HG03460 (cell line): ENCODE data around the gene C15orf61.

ENCODE experiments used
- ATAC-seq: cut with Tn5 transposase; IDR thresholded peaks from one replicate; pipeline ENCODE4 v1.9.1; 2021; ENCODE audit not compliant: unreplicated experiment

The C15orf61 gene

DNA sequence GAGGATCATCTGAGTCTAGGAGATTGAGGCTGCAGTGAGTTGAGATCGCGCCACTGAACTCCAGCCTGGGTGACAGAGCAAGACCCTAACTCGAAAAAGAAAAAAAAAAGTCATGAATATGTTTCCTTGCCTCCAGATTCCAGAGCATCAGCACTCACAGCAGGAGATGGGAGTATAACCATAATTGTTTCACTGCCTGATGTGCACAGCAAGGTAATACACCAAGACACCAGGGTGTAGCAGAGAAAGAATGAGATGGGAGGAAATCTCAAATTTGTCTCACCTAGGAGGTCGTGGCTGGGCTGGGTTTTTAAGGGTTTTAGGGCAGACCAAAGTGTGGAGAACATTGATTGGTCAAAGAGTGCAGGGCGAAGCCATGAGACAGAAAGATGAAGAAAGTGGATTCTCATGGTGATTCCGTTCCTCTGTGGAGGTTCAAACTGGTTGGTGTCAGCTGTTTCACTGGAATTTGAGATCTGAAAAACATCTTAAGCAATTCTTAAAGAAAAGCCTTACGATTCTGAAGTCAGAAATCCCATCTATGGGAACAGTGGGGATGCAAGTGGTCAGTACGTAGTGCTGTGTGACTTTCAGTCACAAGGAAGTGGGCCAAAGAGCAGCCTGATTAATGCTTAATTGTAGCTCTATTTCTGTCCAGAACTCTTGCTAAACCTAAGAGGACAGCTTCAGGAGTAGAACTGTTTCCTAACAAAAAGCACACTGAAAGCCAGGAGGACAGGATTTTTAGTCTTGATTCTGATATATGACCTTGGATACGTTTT lies 7.8 kb upstream of the C15orf61 start:
- ATAC-seq, result no peak

DNA sequence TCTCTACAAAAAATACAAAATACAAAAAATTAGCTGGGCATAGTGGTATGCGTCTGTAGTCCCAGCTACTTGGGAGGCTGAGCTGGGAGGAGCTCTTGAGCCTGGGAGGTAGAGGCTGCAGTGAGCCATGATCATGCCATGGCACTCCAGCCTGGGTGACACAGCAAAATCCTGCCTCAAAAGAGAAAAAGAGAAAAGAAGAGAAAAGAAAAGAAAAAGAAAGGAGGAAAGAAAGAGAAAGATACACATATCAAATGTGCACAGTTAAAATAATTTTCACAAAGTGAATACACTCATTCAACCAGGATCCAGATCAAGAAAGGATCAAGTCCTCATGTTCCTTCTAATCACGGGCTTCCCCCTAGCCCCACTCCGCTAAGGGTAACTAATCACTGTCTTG lies 5.8 kb upstream of the C15orf61 start:
- ATAC-seq, result no peak

DNA sequence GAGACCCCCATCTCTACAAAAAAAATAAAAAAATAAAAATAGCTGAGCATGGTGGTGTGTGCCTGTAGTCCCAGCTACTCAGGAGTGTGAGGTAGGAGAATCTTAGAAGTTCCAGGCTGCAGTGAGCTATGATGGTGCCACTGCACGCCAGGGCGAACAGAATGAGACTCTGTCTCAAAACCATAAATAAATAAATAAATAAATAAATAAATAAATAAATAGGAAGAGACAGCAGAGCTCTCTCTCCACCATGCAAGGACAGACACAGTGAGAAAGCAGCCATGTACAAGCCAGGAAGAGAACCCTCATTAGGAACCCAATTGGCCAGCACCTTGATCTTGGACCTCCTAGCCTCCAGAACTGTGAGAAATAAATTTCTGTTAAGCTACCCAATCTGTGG lies 5.4 kb upstream of the C15orf61 start:
- no peak for ATAC-seq

DNA sequence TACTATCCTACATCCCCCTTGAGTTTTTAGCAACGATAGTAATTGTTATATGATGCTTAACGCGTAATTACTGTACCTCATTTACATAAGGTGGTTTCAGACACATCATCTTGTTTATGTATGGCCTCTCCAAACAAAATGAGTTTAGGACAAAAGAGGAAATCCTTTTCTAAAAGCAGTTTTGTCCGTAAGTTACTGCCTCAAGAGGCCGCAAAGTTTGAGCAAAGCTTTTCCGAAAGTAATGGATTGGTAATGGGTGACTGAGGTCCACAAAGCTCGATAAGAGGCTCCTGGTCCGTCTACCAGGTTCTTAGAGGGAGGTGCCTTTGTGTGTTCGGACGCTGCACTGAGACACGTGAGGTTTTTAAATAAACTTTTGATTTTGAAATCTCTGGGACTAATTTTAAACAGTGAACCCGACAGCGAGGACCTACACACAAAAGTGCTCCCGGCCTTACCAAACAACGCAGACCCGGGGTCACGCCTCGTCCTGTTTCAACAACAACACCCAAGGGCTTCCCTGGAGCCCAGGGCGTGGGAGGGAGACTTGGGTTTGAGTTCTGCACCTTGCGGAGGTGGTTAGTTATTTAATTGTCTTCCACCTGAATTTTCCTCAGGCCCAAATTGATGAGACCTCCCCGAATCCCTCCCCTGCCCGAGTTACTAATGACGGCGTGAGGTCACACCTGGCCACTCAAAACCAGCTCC lies 456 bp upstream of the C15orf61 start:
- ATAC-seq, result peak; percentile 5

DNA sequence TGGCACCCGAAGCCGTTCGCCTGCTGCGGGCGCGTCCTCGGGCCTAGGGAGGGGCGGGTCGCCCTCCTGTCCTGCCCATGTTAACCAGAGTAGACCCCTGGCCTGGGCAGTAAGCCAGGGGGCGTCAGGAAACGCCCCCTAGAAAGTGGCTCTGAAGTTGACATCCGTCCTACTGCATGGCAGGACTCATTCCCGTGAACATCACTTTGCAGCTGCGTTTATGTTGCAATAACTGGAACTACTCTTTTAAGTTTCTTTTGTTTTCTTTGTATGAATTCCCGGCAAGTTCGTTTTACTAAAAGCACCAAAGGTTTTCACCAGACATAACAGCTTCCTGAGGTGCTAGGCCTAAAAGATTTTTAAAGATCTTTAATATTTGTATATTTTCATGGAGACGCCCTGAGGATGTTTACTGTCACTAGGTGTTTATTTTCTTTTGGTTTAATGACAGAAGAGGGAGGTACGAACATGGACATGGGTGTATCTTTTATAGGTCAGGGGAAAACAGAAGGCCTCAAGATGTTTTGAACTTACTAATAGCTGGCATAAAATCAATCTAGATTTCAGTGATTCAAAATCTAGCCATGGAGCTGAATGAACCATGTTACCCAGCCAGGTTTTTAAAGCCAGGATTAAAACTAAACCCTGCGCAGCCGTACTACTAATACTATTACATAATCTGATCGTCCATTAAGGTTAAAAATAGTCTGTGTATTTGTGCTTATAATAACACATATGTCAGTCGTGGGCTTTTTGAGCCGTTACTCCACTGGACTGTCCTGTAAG lies 1.0 kb downstream of the C15orf61 start:
- ATAC-seq, result no peak

DNA sequence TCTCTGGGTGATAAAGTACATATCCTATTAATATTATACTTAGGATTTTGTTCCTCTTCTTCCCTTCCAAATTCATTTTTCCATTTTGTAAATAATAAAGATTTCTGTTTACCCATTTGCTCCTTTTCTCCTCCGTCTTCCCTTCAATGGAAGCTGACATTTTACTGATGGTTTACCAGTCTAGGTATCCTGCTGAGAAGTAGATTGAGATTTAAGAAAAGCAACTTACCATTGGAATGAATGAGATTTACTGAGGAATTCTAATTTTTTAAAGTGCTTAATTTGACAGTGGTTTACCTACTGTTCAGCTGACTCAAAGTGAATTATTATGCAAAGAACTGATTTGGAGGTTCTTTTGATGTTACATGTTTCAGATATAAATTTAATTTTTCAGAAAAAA lies 2.4 kb downstream of the C15orf61 start:
- no peak for ATAC-seq

DNA sequence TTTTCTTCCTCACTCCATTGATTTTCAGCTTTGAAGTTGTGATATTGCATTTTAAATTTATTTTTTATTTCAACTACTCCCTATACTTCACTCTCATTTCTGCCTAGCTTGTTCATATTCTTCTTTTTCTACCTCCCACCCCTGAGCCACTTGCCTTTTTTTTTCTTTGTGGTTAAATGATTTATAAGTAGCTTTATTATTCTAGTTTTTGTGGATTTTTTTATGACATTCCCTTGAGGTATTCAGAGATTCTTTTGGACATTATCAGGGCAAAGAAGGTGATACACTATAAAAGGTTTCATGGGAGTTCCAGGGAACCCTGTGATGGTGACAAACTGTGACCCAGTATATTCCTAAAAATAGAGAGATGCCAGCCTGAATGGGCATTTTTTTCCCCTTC lies 3.3 kb downstream of the C15orf61 start:
- no peak for ATAC-seq

DNA sequence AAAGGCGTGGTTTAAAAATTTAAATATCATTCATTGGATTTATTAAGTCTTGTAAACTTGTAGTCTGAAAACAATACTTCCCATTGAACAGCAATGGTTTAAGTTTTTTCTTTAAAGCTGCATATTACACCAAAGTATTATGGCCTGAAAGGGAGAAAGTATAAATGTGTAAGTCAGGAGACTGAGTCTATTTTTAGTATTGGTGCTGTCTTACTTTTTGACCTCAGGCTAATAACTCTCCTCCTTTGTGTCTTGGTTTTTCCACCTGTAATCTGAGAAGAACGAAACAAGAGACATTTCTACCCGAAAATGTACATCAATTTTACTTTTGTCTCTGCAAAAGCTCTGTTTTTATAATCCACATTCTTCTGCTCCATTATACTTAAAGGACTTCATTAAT lies 7.6 kb downstream of the C15orf61 start:
- no peak for ATAC-seq

DNA sequence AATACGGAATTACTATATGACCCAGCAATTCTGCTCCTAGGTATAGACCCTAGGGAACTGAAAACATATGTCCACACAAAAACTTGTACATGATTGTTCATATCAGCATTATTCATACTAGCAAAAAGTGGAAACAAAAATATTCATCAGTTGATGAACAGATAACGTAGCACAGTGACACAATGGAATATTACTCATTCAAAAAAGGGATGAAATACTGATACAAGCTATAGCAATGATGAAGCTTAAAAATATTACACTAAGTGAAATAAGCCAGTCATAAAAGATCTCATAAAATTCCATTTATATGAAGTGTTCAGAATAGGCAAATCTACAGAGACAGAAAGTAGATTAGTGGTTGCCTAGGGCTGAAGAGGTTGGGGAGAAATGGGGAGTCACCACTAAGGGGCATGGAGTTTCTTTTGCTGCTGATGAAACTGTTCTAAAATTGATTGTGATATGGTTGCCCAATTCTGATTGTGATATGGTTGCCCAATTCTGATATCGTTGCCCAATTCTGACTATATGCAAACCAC lies 10.5 kb downstream of the C15orf61 start:
- no peak for ATAC-seq

DNA sequence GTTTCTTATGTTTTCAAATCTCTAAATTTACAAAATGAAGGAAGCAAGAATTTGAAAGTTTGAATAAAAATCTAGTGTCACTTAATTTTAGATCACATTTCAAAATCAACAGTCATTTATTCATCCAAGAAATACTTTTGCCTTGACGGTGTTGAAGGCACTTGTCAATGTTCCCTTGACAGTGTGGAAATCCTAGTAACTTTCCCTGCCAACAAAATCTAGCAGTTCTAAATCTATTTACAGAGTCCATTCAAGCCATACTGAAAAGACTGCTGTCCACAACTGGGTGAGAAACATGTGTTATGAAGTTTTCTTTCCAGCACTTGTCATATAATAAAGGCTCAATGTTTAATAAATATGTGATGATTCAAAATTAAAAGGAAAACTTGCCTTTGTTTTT lies 12.9 kb downstream of the C15orf61 start:
- no peak for ATAC-seq

DNA sequence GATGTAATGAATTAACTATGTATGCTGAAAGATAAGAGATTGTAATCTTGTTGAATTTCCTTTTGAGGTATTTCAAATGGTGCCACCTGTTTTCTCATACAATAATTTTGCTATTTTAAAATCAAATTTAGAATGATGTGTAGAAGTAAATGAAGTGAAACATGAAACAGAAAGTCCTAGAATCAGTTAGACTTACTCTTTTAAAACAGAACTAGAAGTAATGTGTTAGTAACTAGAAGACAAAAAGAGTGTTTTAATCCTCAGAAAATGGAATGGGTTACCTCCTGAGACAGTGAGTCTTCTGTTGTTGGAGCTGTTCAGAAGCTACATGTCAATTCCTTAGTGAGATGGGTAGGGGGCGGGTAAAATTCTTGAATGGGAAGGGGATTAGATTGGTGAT lies 13.4 kb downstream of the C15orf61 start:
- ATAC-seq, result no peak

DNA sequence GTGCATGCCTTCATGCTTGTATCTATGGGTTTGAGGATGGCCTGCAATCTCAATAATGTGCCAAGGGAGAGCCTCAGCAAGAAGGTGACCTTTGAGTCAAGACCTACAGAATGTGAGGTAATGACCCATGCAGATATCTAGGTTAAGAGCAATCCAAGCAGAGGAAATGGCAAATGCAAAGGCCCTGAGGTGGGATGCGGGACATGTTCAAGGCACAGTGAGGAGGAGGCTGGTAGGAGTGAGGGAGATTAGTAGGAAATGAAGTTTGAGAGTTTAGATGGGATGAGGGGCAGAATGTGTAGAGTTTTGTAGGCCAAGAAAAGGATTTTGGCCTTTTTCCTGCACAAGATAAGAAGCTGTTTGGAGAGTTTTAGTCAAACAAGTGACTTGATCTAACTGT lies 16.8 kb downstream of the C15orf61 start:
- no peak for ATAC-seq

DNA sequence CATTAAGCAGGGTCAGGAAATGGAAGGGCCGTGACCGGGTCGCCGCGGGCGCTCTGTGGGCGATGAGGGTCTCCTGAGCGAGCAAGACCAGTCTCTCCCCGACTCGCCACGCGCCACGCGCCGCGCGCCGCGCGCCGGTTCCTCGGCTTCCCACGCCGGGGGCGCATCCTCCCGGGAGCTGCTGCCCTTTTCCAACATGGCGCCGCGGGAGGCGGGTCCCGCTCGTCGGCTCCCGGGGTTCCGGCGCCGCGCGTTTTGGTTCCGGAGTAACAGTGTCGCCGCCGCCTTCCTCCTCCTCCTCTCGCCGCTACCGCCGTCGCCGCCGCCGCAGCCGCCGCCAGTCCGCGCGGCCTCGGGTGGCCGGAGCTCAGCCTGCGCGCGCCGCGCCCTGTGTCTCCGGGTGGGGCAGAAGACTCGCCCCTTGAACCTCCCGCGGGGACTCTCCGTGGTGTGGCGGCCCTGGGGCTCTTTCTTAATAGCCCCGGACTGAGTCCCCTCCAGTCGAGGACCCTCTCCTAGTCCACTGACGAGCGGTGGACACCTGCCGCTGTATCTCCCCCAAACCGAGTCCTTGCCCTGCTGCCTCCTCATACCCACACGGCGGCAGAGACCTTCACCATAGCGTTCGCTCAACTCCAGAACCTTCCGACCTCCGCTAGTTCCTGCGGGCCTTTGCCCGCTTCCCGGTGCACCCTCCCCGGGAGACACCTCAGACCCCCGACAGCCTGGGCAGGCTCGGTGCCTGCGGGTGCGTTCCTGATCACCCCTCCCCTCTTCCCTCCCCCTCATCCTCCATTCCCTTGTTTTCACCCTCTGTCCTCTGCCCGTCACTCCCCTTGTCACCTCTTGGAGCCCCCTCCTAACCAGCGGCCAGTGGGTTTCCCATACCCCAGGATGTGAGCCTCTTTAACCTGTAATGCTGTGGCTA lies 21.8 kb downstream of the C15orf61 start, which contains the start of gene MAP2K5:
Gene MAP2K5 (plus strand): TSS at position 284 of the 928 bp plus-strand sequence. CDS start 633 bp downstream, at position 917.
- ATAC-seq, result peak; percentile 44

DNA sequence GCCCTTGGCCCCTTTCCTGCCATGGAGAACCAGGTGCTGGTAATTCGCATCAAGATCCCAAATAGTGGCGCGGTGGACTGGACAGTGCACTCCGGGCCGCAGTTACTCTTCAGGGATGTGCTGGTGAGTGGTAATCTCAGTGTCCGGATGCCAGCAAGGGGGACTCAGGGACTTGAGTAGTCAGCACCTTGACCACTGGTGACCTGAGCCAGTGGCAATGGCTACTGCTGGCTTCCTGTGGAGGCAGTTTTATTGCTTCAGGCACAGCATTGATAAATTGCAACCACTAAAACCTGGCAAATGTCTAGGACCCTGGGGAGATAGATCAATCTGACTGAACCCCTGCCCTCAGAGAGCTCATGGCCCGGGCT lies 22.4 kb downstream of the C15orf61 start:
- no peak for ATAC-seq

DNA sequence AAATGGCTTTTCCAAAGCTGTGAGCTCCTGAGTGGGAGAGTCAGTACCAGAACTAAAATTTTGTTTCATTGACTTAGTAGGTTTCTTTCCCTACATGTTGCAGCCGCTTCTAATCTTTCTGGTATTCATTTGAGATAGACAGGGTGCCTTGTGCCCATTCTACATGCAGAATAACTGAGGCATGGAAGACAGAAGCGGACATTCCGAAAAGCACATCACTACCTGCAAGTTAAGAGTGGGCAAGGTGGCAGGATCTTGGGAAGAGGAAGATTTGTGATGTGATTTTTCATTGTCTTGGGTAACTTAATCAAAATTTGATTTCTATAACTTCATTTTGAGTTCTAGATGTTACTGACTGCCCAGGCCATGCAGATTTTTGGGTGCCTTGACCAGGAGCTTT lies 23.5 kb downstream of the C15orf61 start:
- no peak for ATAC-seq

DNA sequence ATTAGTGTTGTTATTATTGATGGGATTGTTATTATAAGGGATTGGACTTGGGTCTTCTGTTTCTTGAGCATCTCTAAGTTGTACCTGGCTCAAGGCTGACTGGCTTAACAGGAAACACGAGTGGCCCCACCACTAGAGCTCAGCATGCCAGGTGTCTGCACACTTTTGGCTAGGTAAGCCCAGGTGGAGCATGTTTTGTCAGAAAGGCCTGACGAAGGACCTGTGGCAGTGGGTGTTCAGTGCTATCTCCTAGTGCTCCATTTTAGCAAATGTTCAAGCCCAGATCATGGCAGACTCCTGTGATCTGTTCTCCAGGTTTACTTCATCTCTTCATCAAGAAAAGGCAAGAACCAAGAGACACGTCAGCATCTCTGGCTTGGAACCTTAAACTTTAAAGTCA lies 24.9 kb downstream of the C15orf61 start:
- ATAC-seq, result no peak

DNA sequence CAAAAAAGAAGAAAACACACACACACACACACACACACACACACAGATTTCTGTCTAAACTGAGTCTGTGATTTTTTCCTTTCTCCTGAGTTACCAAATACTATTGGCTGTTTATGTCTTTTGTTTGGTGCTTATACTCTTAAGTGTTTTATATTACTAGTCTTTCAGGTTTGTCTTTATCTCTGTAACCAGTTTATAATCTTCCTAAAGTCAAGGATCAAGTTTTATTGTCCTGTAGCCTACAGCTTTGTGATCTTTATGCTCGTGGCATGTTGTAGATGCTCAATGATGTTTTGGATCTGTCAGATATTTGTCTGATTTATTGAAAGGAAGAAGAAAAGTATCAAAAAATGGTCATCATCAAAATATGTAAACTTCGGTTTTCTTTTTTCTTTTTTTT lies 26.1 kb downstream of the C15orf61 start:
- ATAC-seq, result no peak

DNA sequence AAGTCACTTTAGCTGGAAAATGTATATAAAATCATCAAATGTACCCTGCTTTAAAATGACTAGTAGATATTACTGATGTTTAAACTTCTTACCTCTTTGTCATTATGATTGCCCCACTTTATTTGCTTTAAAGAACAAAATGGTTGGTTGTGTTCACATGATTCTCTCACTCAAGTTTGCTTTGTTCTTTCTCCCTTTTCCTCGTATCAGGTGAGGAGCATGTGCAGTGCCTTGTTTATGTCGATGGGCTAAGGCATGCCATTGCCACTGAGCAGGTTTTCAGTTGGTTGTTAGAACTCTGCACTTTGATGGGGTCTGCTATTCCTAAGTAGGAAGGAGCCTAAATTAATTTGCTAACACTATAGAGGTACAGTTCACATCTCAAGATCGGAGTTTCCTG lies 26.9 kb downstream of the C15orf61 start:
- ATAC-seq, result no peak

DNA sequence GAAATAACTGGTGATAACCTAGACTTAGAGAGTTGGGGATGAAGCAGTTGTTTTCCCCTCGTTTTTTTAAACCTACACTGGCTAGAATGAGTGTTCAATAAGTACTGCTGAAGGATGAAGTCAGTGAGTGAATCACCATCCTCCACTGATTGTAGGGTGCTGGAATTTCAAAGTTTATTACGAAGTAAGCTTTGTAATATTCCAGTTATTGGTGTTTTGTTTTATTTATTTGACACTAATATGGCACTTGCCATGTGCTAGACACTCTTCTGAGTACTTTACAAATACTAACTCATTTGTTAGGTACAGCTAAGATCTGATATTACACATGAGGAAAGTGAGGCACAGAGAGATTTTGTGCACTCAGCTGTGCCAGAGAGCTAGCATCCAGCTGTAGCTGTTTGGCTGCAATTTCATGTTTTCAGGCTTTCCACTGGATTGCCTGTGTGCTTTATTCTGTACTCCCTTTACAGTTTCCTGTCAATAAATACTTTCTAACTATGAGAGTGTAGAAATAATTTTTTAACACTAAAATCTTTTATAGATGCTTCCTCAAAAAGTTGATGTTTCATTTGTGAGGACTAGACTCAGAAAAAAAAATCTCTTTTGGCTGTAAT lies 27.4 kb downstream of the C15orf61 start:
- no peak for ATAC-seq
